ENCODE data around the gene CMTM1.
"Not testable (repeated sequence)": the region's sequence is repeated elsewhere in the genome, so short reads cannot be mapped to it uniquely, and the experiment has no call there.

The CMTM1 gene

DNA sequence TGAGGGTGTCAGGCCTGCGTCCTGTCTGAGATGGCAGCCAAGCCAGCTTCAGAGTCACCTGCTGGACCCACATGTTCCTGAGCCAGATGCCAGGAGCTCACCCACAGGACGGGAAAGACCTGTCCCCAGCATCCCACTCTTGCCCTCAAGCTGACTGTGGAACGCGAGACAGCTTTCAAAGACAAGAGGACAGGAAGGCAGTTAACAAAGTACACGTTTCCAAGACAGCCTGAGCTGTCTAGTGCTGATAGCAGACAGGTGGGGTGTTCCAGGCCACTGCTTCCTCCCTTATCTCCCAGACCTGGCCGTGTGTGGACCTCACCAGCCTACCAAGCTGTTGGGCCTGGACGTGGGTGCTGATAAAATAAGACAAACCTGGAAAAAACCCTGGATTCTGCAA lies 51.5 kb downstream of the CMTM1 start:
- DNase-seq, result no peak

DNA sequence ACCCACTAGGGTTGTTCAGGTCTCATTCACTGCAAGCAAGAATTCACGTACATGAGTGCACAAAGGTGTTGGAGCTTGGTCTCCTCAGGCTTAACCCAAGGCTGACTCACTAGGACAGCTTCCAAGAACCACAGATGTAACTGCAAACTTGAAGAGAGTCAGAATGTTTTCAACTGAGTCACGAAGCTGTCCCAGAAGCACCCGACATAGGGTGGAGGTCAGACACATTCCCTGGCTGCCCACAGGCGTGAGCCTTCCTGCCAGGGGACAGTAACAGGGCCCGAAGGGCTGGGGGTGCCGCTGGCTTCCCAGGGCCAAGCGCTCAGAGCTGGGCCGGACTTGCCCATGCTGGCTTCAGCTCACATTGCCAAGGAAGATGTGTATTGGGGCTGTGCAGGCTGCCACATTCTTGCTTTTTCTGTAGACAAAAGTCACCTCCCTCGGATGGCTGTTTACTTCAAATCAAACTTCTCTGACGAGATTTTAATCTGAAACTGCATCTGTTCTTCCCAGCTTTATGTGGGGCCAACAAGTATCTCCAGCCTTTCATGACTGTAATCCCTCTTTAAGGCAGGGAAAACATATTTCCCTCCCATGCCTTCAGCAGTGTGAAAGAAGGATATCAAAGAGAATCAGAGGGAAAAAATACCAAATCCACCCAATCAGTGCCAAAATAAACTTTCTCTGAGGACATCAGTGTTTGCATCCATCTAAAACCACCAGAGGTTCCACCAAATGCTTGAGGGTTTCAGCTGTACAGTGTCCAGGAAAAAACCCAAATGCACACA lies 52.5 kb downstream of the CMTM1 start:
- no peak for DNase-seq

DNA sequence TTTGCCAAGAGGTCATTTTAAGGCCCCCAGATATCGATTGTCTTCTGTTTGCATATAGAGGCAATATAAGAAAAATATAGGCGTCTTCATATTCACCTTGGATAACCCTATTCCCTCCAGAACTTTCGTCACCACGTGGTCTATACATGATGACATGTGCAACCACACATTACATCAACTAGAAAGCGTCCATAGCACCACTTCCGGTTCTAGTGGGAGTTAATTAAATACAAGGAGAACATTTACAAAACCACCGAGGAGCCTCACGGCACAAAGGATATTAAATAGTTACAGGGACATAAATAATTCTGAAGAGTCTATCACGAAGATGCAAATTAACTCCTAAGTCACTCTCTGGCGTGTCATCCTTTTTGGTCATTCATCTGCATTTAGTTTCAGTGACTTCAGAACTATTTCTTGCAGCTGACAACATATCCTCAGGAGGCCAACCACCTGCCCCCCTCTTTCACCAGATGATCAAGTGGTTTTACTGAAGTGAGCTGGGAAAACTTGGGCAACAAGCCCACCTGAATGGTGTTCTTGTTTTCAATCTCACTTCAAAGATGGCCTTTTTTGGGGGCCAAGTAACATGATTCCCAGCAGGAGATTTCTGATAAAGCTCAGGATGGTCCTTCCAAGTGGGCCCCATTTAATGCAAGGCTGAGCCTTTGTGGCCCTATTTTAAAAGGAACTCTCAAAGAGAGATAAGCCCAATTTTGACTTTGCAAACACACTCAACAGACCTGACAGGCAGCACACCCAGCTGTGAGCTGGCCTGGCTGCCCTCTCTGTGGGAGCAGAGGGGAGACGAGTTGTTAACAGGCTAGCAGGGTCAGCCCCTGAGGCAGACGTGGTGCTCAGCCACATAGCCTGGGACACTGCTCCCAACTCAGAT lies 53.5 kb downstream of the CMTM1 start:
- DNase-seq, result no peak

DNA sequence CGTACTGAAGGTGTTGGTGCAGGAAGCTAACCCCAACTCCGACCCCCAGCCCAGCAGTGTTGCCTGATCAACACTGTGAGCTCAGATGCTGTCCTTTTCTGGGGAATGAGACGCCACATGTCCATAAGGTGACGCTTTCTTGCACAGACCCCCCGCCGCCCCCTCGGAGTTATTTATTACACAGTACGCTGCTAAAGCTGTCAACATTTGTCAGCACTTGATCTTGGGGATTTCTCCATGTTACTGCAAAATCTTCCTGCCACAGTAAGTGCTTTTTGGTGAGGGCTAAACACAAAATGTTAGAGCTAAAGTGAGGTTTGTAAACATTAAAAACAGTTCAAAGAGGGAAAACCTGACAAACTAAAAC lies 54.2 kb downstream of the CMTM1 start:
- DNase-seq, result no peak

DNA sequence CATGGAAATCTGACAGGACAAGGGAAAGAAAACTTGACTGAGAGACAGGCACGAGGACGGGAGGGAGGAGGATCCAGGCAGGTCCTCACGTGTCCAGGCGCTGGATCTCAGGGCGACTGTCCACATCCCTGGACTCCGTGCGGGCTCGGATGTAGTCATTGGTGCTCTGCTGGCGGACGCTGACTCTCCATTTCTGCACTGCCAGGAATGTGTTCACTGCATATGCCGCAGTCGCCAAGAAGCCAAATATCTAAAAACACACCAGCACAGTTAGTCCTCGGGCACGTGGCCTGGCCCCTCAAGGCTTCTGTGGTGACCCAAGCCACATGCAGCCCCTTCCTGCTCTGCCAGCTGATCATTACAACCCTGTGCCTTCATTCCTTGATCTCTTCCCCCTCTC lies 55.7 kb downstream of the CMTM1 start:
- DNase-seq, result no peak

DNA sequence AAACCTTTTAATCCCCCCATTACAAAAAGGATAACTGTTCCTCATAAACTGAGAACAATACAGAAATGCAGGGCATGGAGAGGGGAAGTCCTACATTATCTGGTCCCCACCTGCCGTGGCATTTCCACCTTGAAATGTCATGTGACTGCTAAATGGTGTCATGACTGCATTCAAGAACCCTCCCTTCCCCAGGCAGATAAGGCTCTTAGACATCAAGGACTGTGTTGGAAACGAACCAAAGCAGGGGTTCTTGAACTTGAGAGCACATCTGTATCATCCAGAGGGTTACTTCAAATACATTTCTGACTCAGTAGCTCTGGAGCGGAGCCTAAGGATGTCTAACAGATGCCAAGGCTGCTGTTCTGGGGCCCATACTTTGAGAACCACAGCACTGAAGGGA lies 56.6 kb downstream of the CMTM1 start:
- no peak for DNase-seq

DNA sequence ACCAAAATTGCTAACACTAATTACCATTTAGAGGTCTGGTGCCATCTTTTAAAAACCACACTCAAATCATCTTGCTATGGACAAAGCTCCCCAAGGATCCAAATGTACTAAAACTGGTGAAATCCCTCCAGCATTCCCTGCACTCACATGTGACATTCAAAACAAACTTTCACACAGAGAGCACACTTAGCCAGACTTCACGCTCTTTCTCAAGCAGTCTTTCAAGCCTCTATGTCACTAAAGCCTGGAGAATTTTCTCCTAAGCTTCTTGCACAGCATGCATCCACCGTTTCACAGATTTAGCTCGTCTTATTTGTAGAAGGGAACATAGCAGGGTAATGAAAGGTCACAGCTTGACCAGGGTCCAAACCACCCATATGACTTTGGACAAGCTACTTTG lies 57.5 kb downstream of the CMTM1 start:
- no peak for DNase-seq

DNA sequence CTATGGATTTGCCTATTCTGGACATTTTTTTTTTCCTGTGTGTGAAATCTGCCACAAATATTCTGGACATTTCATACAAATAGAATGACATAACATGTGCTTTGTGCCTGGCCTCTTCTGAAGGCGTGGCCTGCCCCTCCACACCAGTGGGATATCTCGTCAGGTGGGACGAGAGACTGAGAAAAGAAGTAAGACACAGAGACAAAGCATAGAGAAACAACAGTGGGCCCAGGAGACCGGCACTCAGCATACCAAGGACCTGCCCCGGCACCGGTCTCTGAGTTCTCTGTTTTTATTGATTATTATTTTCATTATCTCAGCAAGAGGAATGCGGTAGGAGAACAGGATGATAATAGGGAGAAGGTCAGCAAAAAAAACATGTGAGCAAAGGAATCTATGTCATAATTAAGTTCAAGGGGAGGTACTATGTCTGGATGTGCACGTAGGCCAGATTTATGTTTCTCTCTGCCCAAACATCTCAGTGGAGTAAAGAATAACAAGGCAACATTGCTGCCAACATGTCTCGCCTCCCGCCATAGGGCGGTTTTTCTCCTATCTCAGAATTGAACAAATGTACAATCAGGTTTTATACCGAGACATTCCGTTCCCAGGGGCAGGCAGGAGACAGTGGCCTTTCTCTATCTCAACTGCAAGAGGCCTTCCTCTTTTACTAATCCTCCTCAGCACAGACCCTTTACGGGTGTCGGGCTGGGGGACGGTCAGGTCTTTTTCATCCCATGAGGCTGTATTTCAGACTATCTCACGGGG lies 61.6 kb downstream of the CMTM1 start:
- DNase-seq, result not testable (repeated sequence)
